Forelimb muscle (tissue), 1 donor: ENCODE data around the gene DUOX2. TPM values are rescaled to one million over a fixed set of nuclear protein-coding genes. Genes with fewer than 3 reads are reported as not detected.
A peak's percentile ranks its signal among the peaks of the same experiment; 100 is the strongest.

Experiments
- DNase-seq: peaks from one replicate; pipeline ENCODE4 v3.0.0-alpha.2; 2013; ENCODE audit warnings: low read depth
- polyA plus RNA-seq: library from polyadenylated mRNA; unstranded; fragments of 120-200 nt; gene quantifications from one replicate; pipeline ENCODE4 v1.2.1, GENCODE V29; 2013; ENCODE audit not compliant: insufficient read length

DUOX2 gene
- polyA plus RNA-seq = 0.04 TPM

GRCh38 chr15:45114076-45114750 is at the start of gene DUOX2, which contains the start of gene DUOXA2:
Gene DUOX2, minus strand, starts transcription at chr15:45114172. Its CDS starts 761 bp downstream, at chr15:45113411.
Gene DUOXA2, plus strand, starts transcription at chr15:45114326. Its CDS starts 280 bp downstream, at chr15:45114606.
- DNase-seq = no peak

- no peak for DNase-seq
Measured at GRCh38 chr15:45163508-45163856, 49.5 kb upstream of the DUOX2 start.

DNA sequence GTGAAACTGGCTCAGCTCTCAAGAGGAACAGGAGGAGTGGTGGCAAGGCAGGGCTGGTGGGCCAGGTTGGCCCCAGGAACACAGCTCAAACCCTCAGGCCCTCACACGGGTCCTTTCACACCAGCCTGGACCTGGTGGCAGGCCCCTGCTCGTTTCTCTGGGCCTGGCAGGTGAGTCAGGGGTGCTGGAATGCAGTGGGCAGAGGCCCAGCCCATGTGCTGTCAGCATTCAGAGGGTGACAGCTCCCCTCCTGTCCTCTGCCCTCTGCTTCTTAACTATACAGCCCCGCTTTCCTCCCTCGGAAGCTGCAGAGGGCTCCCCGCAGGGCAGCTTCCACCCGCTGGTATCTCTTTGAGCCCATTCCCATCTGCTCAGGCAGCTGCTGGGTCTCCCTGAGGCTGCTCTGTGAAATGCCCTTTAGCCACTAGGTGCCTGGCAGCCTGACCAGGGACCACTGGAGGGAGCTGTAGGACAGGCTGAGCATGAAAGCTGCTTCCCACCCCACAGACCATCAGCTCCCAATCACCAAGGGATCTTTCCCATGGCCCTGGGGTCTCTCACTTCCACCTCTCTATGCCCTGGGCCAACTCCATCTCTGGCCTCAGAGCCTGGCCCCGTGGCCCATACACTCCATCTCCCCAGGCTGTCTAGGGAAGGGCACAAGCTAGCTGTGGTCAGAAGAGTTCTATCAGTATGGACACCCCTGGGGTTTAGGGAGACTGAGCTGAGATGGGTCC is 49.0 kb upstream of the DUOX2 start:
- peak; percentile 46 for DNase-seq

DNA sequence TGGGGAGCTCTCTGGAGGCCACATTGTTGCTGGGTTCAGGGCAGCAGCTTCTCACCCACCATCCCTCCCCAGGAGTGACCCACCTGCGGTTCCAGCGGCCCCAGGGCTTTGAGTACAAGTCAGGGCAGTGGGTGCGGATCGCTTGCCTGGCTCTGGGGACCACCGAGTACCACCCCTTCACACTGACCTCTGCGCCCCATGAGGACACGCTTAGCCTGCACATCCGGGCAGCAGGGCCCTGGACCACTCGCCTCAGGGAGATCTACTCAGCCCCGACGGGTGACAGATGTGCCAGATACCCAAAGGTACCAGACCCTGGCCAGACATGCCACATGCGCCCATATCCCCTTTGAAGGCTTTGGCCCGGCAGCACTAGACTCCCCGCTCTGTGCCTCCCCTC is 47.7 kb upstream of the DUOX2 start:
- no peak for DNase-seq

DNA sequence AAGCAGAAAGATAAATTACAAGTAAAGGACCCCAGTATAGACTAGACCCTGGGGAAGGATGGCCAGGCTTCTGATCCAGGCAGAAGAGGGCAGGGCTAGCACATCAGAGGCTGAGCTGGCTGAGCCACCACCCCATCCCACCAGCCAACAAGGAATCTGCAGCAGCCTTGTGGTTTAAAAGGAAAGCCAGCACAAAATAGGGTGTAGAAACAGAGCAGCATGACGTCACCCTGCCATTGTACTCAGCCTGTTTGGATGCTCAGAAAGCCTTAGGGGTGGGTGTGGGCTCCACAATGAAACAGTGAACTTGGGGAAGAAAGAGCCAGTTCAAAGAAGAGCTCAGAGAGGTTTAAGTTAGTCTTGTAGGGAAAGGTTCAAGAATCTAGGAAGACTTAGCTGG is 44.0 kb upstream of the DUOX2 start:
- DNase-seq = no peak

- DNase-seq = no peak
Measured at GRCh38 chr15:45156744-45157455, 42.9 kb upstream of the DUOX2 start.

- no peak for DNase-seq
Measured at GRCh38 chr15:45155739-45156138, 41.8 kb upstream of the DUOX2 start.

GRCh38 chr15:45151998-45152828 is 38.2 kb upstream of the DUOX2 start:
- no peak for DNase-seq

DNA sequence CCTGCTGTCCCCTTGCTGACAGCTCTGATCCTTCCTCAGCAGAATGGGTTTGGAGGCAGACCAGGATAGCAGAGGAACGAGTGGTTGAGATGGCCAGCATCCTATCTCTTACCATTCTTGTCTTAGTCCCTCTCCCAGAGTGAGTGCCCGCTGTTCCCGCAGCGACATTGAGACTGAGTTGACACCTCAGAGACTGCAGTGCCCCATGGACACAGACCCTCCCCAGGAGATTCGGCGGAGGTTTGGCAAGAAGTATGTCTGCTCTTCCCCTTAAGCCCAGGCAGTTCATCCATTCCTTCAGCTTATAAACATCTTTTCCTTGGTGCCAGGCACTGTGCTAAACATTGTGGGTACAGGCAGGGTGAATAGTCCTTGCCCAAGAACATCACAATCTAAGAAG is 37.0 kb upstream of the DUOX2 start:
- no peak for DNase-seq

DNA sequence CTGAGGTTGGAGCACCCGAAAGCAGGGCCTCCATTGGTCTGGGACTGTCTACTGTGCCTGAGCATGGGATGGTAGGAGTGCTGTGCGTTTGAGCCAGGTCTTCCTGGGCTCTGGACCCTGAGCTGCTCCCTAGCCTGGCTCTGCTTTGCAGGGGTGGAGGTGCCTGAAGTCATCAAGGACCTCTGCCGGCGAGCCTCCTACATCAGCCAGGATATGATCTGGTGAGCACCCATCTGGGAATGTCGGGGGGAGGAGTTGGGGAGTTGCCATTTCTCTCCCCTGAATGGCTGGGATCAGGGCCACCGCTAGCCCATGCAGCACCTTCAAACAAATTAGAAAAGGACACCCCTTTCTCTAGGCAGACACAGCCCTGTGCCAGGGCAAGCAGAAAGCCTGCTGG is 36.5 kb upstream of the DUOX2 start:
- DNase-seq = no peak

- no peak for DNase-seq
Measured at GRCh38 chr15:45149060-45149459, 35.1 kb upstream of the DUOX2 start.

DNA sequence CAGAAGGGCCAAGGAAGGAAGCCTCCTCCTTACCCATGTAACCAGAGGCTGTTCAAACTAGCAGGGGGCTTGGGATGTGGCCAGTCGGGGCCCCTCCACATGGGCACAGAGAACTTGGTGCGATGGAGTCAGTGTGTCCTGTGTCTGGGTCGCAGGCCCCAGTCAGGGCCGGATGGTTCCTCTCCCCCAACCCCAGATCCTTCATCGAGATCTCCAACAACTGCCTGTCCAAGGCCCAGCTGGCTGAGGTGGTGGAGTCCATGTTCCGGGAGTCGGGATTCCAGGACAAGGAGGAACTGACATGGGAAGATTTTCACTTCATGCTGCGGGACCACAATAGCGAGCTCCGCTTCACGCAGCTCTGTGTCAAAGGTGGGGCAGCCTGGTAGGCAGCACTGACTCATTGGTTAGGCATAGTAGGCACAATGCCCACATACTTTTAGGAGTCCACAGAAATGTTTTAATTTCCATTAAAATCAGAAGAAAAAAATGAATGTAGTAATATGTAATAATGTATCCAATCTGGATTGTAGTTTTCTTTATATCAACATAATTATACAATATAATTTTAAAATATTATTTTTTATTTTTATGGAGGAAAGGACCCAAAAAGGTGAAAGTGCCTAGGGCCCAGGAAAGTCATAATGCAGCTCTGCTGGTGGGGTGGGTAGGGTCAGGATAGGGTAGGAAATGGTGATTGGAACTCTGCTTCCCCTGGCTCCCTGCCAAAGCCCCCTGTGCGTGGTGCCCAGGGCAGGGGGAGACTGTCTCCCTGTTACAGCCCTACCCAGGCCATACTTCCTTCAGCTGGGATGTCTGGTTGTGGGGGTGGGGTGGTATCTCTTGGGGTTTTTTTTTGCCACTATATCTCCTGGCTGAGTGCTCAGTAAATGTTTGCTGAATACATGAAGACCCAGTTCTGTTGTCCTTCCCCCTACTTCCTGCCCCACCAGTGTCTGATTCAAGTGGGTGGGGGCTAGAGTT is 34.4 kb upstream of the DUOX2 start:
- no peak for DNase-seq

DNA sequence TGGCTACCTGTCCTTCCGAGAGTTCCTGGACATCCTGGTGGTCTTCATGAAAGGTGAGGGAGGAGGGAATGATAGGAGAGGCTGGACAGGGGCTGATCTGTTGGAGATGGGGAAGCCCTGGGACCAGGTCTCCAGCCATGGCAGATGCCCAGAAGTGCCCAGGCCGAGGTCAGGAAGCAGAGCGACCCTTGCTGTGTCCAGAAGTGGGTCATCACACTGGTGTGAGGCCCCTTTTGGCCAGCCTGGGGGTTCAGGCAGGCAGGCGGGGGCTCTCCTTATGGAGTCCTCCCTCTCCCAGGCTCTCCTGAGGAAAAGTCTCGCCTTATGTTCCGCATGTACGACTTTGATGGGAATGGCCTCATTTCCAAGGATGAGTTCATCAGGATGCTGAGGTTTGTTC is 33.6 kb upstream of the DUOX2 start:
- DNase-seq = no peak

DNA sequence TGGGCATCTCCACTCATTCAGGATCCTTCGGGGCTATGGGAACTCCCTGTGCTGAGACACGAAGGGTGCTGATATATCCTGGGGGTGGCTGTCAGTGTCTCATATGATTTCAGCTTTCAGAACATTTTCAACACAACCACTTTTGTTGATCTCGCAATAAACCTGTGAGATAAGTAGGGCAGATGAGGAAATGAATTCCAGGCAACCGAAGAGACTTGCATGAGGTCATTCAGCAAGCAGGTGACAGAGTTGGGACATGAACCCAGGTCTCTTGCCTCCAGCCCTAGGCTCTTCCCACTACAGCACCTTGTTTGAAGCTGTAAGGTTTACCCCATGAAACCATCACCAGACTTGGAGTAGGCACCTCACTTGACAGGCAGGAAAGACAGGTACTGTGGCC is 32.4 kb upstream of the DUOX2 start:
- no peak for DNase-seq

DNA sequence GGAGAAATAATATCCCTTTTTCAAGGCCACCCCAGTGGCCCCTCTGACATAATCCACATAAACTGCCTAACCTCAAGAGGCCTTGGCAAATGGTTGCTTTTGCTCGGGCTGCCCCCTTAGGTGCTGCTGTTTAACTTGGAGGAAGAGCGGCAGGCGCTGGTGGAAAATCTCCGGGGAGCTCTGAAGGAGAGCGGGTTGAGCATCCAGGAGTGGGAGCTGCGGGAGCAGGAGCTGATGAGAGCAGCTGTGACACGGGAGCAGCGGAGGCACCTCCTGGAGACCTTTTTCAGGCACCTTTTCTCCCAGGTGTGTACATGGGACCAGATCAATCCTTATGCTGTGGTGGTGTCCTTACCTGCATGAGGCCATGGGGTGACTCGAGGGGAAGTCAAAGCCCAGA is 30.8 kb upstream of the DUOX2 start:
- DNase-seq = no peak

- DNase-seq = no peak
Measured at GRCh38 chr15:45143946-45144345, 30.0 kb upstream of the DUOX2 start.

DNA sequence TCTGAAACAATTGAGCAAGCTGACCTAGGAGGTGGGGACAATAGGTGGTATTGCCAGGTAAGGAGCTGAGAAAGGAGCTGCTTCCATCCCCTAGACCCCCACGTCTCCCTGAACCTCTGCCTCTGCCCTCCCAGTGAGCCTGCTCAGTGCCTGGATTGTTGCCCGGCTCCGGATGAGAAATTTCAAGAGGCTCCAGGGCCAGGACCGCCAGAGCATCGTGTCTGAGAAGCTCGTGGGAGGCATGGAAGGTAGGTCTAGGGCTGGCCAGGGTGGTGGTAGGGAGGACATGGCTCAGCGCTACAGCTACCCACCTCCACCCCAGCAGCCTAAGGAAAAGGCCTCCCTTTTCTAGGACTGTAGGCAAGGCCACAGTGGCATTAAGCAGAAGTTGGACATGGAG is 29.1 kb upstream of the DUOX2 start:
- DNase-seq = no peak

GRCh38 chr15:45141386-45141785 is 27.4 kb upstream of the DUOX2 start:
- no peak for DNase-seq

DNA sequence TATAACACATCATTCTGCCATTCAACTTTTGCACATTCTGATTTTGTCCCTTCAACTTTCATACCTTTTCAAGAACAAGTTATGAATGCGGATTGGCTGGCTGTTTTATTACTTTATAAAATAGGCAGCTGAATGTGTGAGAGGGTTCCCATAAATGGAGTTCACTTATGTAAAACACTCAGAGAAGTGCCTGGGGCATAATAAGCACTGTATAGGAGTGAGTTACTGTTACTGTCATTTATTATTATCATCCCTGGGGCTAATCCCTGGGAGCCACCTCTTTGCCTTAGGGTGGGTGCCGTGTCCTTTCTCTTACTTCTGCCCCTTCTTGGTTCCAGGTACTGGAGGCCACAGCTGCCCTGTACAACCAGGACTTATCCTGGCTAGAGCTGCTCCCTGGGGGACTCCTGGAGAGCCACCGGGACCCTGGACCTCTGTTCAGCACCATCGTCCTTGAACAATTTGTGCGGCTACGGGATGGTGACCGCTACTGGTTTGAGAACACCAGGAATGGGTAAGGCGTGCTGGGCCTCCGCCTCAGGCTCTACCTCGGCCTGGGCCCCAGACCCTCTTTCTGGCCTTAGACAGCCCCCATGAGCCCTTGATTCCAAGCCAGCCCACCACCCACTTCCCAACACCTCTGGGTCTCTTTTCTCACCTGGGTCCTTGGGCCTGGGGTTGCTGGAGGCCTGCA is 26.7 kb upstream of the DUOX2 start:
- no peak for DNase-seq

DNA sequence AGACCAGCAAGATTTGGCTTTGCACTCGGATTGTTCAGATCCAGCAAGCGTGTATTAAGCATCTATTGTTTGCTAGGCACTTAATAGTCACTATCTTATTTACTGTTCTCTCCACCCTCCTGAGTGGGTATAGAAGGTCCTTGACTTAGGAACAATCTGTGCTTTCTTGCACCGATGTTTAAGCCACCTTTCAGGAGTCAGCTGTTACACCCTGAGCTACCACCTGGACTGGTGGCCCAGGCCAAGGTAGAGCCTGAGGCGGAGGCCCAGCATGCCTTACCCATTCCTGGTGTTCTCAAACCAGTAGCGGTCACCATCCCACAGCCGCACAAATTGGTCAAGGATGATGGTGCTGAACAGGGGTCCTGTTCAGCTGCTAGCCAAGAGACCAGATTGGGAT is 25.8 kb upstream of the DUOX2 start:
- DNase-seq = no peak
